Stomach (tissue), 4 donors: ENCODE measurements around the gene SLC25A26.

ENCODE experiments used
- POLR2AphosphoS5 ChIP-seq, 3 donors: sonication (generic); formaldehyde crosslinking; IDR thresholded peaks; one replicate each; pipeline ENCODE4 v1.6.1; 2016; ENCODE audit warnings: antibody characterized with exemption in 3 of 3
- TF ChIP-seq, protein P1 (sequence below), 7 experiments: fragments of 450-650 bp in 4 of 7; fragments of 200-600 bp in 3 of 7; sonication (generic) in 3 of 7; IDR thresholded peaks; one replicate each; pipeline ENCODE4 v1.5.1; 2016 to 2019; ENCODE audit warnings: antibody characterized with exemption in 7 of 7, control low read depth in 2 of 7, mild to moderate bottlenecking in 1 of 7

- TF ChIP-seq, protein P1, sequence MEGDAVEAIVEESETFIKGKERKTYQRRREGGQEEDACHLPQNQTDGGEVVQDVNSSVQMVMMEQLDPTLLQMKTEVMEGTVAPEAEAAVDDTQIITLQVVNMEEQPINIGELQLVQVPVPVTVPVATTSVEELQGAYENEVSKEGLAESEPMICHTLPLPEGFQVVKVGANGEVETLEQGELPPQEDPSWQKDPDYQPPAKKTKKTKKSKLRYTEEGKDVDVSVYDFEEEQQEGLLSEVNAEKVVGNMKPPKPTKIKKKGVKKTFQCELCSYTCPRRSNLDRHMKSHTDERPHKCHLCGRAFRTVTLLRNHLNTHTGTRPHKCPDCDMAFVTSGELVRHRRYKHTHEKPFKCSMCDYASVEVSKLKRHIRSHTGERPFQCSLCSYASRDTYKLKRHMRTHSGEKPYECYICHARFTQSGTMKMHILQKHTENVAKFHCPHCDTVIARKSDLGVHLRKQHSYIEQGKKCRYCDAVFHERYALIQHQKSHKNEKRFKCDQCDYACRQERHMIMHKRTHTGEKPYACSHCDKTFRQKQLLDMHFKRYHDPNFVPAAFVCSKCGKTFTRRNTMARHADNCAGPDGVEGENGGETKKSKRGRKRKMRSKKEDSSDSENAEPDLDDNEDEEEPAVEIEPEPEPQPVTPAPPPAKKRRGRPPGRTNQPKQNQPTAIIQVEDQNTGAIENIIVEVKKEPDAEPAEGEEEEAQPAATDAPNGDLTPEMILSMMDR (IDR thresholded peaks at IDR 0.05), result no peak
- TF ChIP-seq POLR2AphosphoS5 (IDR thresholded peaks at IDR 0.05), result no peak
Observed at GRCh38 chr3:66312039-66312438, 91.2 kb downstream of the SLC25A26 start.
